Bronchial epithelial cell (primary cell): ENCODE measurements around the gene TMEFF2. TPM values are rescaled to one million over a fixed set of nuclear protein-coding genes. Genes with fewer than 3 reads are reported as not detected.
A peak's percentile ranks its signal among the peaks of the same experiment; 100 is the strongest.

ENCODE experiments used
- DNase-seq: peaks from one replicate; pipeline ENCODE4 v3.0.0-alpha.2; 2010; ENCODE audit warnings: low read depth
- FAIRE-seq: peaks from 2 replicates; lab custom pipeline; 2011; peaks lifted over from hg19 to GRCh38; lab: Jason Lieb, UNC
- H3K27me3 ChIP-seq: 2 replicates; pipeline ENCODE4 v1.5.1; 2011; ENCODE audit warnings: low read length; ENCODE audit not compliant: control insufficient read depth, insufficient read depth
- H3K36me3 ChIP-seq: 2 replicates; pipeline ENCODE4 v1.5.1; 2011; ENCODE audit warnings: low read length; ENCODE audit not compliant: control insufficient read depth, insufficient read depth
- H3K4me3 ChIP-seq: 2 replicates; pipeline ENCODE4 v1.5.1; 2011; ENCODE audit warnings: mild to moderate bottlenecking, low read depth, low read length, control low read depth
- total RNA-seq: library from RNA; depleted of rRNA; stranded (reverse); fragments of >200 nt; gene quantifications from 2 replicates; pipeline ENCODE4 v1.2.1, GENCODE V29; 2014
- TF ChIP-seq, protein P1 (sequence below): IDR thresholded peaks from 2 replicates; pipeline ENCODE4 v1.5.1; 2011; ENCODE audit warnings: mild to moderate bottlenecking, moderate library complexity, low read length, control low read depth, inconsistent platforms; ENCODE audit not compliant: insufficient read depth, severe bottlenecking

The TMEFF2 gene
- total RNA-seq, 1 donor from 2014 or later: not detected

DNA sequence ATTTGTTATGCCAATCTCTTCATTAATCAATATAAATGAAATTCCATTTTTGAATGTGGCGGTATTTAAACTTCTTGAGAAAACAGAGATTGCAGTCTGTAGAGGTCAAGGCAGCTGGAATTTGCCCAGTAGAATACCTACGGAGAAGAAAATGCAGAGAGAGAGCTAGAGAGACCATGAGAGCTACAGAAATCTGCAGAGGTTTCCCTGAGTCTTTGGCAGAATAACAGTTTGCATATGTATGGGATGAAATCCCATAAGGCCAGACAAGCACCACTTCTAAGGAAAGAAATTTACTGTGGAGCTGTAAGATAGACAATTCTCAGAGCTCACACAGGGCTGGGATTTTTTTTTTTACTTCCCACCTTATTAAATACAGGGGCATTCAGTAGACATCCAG lies 23.6 kb upstream of the TMEFF2 start:
- FAIRE-seq (no peak), DNase-seq (no peak)
- Histone ChIP-seq H3K4me3 (no peak overlapping the region), H3K36me3 (no peaks in the 10 kb centered on the region), H3K27me3 (no peaks in the 10 kb centered on the region)
- TF ChIP-seq, protein P1, sequence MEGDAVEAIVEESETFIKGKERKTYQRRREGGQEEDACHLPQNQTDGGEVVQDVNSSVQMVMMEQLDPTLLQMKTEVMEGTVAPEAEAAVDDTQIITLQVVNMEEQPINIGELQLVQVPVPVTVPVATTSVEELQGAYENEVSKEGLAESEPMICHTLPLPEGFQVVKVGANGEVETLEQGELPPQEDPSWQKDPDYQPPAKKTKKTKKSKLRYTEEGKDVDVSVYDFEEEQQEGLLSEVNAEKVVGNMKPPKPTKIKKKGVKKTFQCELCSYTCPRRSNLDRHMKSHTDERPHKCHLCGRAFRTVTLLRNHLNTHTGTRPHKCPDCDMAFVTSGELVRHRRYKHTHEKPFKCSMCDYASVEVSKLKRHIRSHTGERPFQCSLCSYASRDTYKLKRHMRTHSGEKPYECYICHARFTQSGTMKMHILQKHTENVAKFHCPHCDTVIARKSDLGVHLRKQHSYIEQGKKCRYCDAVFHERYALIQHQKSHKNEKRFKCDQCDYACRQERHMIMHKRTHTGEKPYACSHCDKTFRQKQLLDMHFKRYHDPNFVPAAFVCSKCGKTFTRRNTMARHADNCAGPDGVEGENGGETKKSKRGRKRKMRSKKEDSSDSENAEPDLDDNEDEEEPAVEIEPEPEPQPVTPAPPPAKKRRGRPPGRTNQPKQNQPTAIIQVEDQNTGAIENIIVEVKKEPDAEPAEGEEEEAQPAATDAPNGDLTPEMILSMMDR: no peak

DNA sequence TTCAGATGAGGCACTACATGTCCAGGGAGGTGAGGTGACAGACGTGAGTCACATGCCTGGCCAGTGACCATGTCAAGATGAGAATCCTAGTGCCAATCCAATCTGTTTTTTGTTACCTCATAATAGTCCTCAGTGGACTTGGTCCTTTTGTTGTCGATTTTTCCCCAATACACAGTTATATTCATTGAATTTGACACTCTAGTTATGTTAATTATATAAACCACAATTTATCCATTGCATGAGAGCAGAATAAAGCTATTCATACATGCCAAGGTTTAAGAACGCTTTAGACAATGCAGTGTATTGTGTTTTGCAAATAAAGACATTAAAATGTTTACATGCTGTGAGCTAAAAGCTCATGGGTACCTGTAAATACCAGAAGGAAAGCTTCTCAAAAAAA lies 21.6 kb upstream of the TMEFF2 start:
- no peak overlapping the region for H3K4me3 ChIP-seq
- TF ChIP-seq, protein P1: no peak
- FAIRE-seq: no peak
- no peaks in the 10 kb centered on the region for H3K27me3 ChIP-seq
- no peaks in the 10 kb centered on the region for H3K36me3 ChIP-seq
- DNase-seq: no peak

GRCh38 chr2:192215096-192215877 lies 20.6 kb upstream of the TMEFF2 start:
- no peaks in the 10 kb centered on the region for H3K27me3 ChIP-seq
- H3K36me3 ChIP-seq: no peaks in the 10 kb centered on the region
- TF ChIP-seq, protein P1: no peak
- FAIRE-seq: no peak
- no peak overlapping the region for H3K4me3 ChIP-seq
- DNase-seq: no peak

- FAIRE-seq (no peak), DNase-seq (peak; percentile 25)
- TF ChIP-seq, protein P1: no peak
Measured at GRCh38 chr2:192208848-192209247, 14.1 kb upstream of the TMEFF2 start.

DNA sequence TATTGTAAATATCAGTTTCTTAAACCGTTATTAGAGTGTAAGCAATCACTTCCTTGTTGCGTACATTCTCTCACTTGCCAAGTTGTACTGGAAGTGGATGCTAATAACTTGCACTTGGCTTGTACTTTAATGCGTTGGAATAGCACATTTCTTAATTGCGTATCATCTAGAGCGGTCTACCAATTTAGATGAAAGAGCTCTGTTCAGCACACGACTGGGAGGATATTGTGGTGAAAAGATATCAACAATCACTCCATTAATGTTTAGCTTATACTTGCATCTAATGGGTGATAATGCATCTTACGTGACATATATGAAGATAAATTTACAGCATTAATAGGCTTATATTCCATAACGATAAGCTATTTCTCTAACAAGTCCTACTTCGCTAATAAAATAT lies 11.7 kb upstream of the TMEFF2 start:
- no peaks in the 10 kb centered on the region for H3K36me3 ChIP-seq
- no peak overlapping the region for H3K4me3 ChIP-seq
- no peak for FAIRE-seq
- TF ChIP-seq, protein P1: no peak
- no peak for DNase-seq
- H3K27me3 ChIP-seq: no peaks in the 10 kb centered on the region

More at GRCh38 chr2:192208848-192209247, 14.1 kb upstream of the TMEFF2 start:
- Histone ChIP-seq H3K27me3 (no peaks in the 10 kb centered on the region), H3K36me3 (no peaks in the 10 kb centered on the region), H3K4me3 (no peak overlapping the region)
